ENCODE data around the gene SUV39H1.

DNA sequence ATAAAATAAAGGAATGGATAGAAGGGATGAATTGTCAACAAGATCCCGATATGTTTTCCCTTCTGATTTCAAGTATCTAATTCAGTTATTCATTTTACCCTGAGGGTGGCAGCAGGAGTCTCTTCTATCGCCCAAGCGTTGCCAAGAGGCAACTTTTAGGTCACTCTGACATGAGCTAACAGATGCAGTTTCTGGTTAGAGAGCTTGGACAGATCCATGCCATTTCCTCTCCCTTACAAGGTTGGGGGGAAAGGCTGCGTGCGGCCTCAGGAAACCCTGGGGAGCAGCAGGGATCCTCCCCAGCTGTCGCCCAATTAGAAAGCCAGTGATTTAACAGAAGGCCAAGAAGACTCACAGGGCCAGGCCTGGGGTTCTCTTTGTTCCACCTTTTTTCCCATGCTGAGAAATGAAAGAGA lies 48.2 kb upstream of the SUV39H1 start:
- TF ChIP-seq CTCF (IDR thresholded peaks at IDR 0.05; ENCODE audit: low read length) (peak; percentile 36), EZH2 (optimal IDR thresholded peaks at IDR 0.05; ENCODE audit: low read depth, low read length) (no peak), EZH2phosphoT487 (IDR thresholded peaks at IDR 0.05; ENCODE audit: low read length) (no peak)
